ENCODE results near the gene HIP1.

DNA sequence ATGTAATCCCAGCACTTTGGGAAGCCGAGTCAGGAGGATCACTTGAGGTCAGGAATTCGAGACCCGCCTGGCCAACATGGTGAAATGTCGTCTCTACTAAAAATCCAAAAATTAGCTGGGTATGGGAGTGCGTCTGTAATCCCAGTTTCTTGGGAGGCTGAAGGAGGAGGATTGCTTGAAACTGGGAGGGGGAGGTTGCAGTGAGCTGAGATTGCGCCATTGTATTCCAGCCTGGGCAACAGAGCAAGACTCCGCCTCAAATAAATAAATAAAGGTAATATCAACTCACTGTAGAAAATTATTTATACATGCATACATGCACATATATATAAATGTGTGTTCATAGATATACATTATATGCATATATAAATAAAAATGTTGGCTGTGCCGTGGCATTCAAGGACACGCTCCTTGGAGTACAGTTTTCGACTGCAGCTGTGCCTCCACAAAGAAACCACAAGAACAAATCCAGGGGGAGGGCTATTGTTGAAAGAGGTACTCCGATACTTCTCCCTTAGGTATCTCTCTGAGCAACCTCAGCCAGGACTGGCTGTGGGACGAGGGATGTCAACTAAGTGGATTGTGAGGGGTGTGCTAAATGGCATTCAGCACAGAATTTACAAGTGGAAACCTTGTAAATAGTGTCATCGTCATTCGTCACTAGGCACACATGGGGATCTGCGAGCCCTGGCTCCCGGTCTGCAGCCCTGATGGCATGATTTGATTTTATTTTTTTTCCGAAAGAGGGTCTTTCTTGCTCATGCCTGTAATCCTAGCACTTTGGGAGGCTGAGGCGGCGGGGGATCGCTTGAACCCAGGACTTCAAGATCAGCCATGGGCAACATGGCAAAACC lies 49.3 kb downstream of the HIP1 start:
- TF ChIP-seq POLR2AphosphoS5 (IDR thresholded peaks at IDR 0.05) (no peak), EP300 (IDR thresholded peaks at IDR 0.05) (no peak), POLR2A (IDR thresholded peaks at IDR 0.05; ENCODE audit: low read depth) (no peak)
- TF ChIP-seq, protein P1, sequence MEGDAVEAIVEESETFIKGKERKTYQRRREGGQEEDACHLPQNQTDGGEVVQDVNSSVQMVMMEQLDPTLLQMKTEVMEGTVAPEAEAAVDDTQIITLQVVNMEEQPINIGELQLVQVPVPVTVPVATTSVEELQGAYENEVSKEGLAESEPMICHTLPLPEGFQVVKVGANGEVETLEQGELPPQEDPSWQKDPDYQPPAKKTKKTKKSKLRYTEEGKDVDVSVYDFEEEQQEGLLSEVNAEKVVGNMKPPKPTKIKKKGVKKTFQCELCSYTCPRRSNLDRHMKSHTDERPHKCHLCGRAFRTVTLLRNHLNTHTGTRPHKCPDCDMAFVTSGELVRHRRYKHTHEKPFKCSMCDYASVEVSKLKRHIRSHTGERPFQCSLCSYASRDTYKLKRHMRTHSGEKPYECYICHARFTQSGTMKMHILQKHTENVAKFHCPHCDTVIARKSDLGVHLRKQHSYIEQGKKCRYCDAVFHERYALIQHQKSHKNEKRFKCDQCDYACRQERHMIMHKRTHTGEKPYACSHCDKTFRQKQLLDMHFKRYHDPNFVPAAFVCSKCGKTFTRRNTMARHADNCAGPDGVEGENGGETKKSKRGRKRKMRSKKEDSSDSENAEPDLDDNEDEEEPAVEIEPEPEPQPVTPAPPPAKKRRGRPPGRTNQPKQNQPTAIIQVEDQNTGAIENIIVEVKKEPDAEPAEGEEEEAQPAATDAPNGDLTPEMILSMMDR (IDR thresholded peaks at IDR 0.05): no peak

Measured in esophagus muscularis mucosa (tissue), 4 donors.